ENCODE results near the gene RGL1. TPM values are rescaled to one million over a fixed set of nuclear protein-coding genes. Genes with fewer than 3 reads are reported as not detected.
"Not testable (repeated sequence)": the region's sequence is repeated elsewhere in the genome, so short reads cannot be mapped to it uniquely, and the experiment has no call there.

Gene RGL1
- total RNA-seq = 28.2 TPM

DNA sequence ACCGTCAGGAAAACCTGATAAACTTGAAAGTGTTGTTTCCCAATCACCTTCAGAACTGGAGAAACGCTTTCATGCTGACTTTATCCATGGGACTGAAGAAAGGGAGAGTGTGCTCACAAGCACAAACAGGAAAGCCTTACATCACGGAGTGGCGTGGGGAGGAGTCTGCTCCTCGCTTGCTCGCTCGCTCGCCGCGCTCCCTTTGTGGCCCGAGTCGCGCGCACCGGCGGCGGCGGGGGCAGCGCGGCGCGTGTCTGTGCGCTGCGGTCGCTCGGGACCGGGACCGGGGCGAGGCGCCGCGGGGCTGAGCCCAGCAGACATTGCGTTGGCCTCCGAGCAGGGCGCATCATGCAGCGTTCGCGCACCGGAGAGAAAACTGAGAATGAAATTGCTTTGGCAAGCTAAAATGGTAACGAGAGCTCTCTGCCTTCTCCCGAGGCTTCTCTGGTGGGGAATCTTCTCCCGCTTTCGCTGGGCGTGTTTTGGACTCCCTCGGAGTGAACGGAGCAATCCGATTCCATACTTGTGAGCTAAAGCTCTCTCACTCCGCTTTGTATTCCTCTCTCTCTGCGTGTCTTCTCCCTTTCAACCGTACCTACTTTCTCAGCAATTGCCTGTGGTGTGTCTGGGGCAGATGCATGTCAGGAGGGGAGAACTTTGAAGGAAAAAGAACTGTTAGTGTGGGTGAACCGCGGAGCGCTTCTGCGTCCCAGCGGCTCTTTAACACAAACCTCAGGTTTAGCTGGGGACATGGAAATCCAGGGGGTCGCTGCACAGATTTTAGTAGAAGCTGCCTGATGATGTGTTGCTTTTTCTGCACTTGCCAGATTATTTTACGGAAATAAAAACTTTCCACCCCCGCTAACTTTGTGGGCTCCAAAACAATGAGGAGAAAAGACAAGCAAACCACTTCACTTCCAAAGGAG is at the start of gene RGL1:
Gene RGL1 (plus strand): TSS at position 205 of the 926 bp plus-strand sequence. CDS start 178 bp downstream, at position 383.
- Histone ChIP-seq H3K27me3 (ENCODE audit: control insufficient read depth in 3 of 3, insufficient read depth in 3 of 3, low read length in 3 of 3) (no peaks in the 10 kb centered on the region), H3K27ac (ENCODE audit: low read depth, low read length) (peak within 1 kb of the TSS; percentile 79), H3K9me3 (ENCODE audit: control insufficient read depth in 3 of 3, low read length in 3 of 3) (peaks cover 0 to 4% (median 3%) of the 10 kb centered on the region in 3 donors), H3K4me1 (ENCODE audit: control insufficient read depth in 3 of 3, insufficient read depth in 3 of 3, low read length in 3 of 3) (peaks cover 2 to 23% (median 6%) of the 10 kb centered on the region in 3 donors), H3K36me3 (ENCODE audit: control insufficient read depth in 3 of 3, insufficient read depth in 3 of 3, low read length in 3 of 3) (no peaks in the 10 kb centered on the region), H3K4me3 (ENCODE audit: low read length in 3 of 3) (peak within 1 kb of the TSS; percentile 79 to 94 (median 79)), H3K9ac (ENCODE audit: low read depth in 1 of 3, low read length in 3 of 3) (peak within 1 kb of the TSS; percentile 66 to 95 (median 80))

DNA sequence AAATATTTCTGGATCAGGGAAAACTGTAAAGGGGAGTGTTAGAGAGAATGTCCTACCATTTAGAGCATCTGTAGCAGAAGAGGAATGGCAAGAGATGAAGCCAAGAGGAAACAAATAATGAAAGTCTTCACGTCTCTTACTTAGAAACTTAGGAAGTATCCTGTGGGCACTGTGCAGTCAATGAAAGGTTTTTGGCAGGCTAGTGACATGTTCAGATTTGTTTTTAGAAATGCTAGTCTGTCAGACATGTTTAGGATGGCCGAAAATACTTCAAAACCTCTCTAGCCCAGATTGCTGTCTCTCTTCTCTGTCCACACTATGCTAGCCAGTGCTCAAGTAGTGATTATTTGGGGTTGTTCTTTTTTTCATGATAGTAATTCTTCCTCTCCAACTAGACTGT is 48.6 kb upstream of the RGL1 start:
- no peaks in the 10 kb centered on the region for H3K9me3 ChIP-seq (ENCODE audit: control insufficient read depth in 3 of 3, low read length in 3 of 3)
- no peak overlapping the region for H3K4me3 ChIP-seq (ENCODE audit: low read length in 3 of 3)
- H3K4me1 ChIP-seq (ENCODE audit: control insufficient read depth in 3 of 3, insufficient read depth in 3 of 3, low read length in 3 of 3) = no peaks in the 10 kb centered on the region
- no peak overlapping the region for H3K9ac ChIP-seq (ENCODE audit: low read depth in 1 of 3, low read length in 3 of 3)
- H3K36me3 ChIP-seq (ENCODE audit: control insufficient read depth in 3 of 3, insufficient read depth in 3 of 3, low read length in 3 of 3) = no peaks in the 10 kb centered on the region
- H3K27ac ChIP-seq (ENCODE audit: low read depth, low read length) = no peak overlapping the region
- H3K27me3 ChIP-seq (ENCODE audit: control insufficient read depth in 3 of 3, insufficient read depth in 3 of 3, low read length in 3 of 3) = no peaks in the 10 kb centered on the region

- H3K9ac ChIP-seq (ENCODE audit: low read depth in 1 of 3, low read length in 3 of 3) = no peak overlapping the region
- no peaks in the 10 kb centered on the region for H3K9me3 ChIP-seq (ENCODE audit: control insufficient read depth in 3 of 3, low read length in 3 of 3)
- H3K36me3 ChIP-seq (ENCODE audit: control insufficient read depth in 3 of 3, insufficient read depth in 3 of 3, low read length in 3 of 3) = no peaks in the 10 kb centered on the region
- no peak overlapping the region for H3K27ac ChIP-seq (ENCODE audit: low read depth, low read length)
- no peak overlapping the region for H3K4me3 ChIP-seq (ENCODE audit: low read length in 3 of 3)
- H3K27me3 ChIP-seq (ENCODE audit: control insufficient read depth in 3 of 3, insufficient read depth in 3 of 3, low read length in 3 of 3) = no peaks in the 10 kb centered on the region
- H3K4me1 ChIP-seq (ENCODE audit: control insufficient read depth in 3 of 3, insufficient read depth in 3 of 3, low read length in 3 of 3) = no peaks in the 10 kb centered on the region
Measured at GRCh38 chr1:183757061-183757460, 47.9 kb upstream of the RGL1 start.

DNA sequence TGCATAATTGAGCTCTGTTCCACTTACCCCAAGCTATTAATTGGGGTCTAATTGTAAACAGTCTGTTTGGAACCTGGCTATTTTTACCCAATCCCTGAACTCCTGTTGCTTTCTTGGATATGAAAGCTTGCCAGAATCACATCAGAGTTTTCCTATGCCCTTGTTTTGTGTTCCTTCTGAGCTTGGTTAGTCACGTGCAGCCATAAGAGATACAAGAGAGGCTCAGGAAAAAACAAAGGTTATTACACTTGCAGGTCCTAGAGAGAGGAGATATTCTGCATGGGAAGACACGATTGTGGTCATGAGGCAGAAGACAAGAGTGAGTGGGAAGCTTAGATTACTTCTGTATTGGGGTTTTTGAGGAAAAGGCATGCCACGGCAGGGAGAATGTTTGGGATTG is 46.0 kb upstream of the RGL1 start:
- H3K9me3 ChIP-seq (ENCODE audit: control insufficient read depth in 3 of 3, low read length in 3 of 3) = no peaks in the 10 kb centered on the region
- no peak overlapping the region for H3K27ac ChIP-seq (ENCODE audit: low read depth, low read length)
- no peaks in the 10 kb centered on the region for H3K27me3 ChIP-seq (ENCODE audit: control insufficient read depth in 3 of 3, insufficient read depth in 3 of 3, low read length in 3 of 3)
- H3K4me1 ChIP-seq (ENCODE audit: control insufficient read depth in 3 of 3, insufficient read depth in 3 of 3, low read length in 3 of 3) = no peaks in the 10 kb centered on the region
- H3K36me3 ChIP-seq (ENCODE audit: control insufficient read depth in 3 of 3, insufficient read depth in 3 of 3, low read length in 3 of 3) = no peaks in the 10 kb centered on the region
- no peak overlapping the region for H3K4me3 ChIP-seq (ENCODE audit: low read length in 3 of 3)
- no peak overlapping the region for H3K9ac ChIP-seq (ENCODE audit: low read depth in 1 of 3, low read length in 3 of 3)

DNA sequence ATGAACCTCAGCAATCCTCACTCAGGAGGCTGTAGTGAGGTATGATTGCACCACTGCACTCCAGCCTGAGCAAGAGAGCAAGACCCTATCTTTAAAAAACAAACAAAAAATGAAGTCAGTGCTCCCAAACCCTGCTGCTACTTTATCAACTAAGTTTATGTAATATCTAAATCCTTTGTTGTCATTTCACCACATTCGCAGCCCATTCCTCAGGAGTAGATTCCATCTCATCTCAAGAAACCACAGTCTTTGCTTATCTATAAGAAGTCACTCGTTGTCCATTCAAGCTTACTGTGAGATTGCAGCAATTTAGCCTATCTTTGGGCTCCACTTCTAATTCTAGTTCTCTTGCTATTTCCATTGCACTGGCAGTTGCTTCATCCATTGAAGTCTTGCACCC is 44.3 kb upstream of the RGL1 start:
- no peaks in the 10 kb centered on the region for H3K36me3 ChIP-seq (ENCODE audit: control insufficient read depth in 3 of 3, insufficient read depth in 3 of 3, low read length in 3 of 3)
- H3K4me1 ChIP-seq (ENCODE audit: control insufficient read depth in 3 of 3, insufficient read depth in 3 of 3, low read length in 3 of 3) = no peaks in the 10 kb centered on the region
- H3K9me3 ChIP-seq (ENCODE audit: control insufficient read depth in 3 of 3, low read length in 3 of 3) = peaks cover 0 to 6% (median 0%) of the 10 kb centered on the region in 3 donors
- no peaks in the 10 kb centered on the region for H3K27me3 ChIP-seq (ENCODE audit: control insufficient read depth in 3 of 3, insufficient read depth in 3 of 3, low read length in 3 of 3)
- H3K9ac ChIP-seq (ENCODE audit: low read depth in 1 of 3, low read length in 3 of 3) = no peak overlapping the region
- no peak overlapping the region for H3K4me3 ChIP-seq (ENCODE audit: low read length in 3 of 3)
- H3K27ac ChIP-seq (ENCODE audit: low read depth, low read length) = no peak overlapping the region

GRCh38 chr1:183761871-183762270 is 43.0 kb upstream of the RGL1 start:
- Histone ChIP-seq H3K4me1 (ENCODE audit: control insufficient read depth in 3 of 3, insufficient read depth in 3 of 3, low read length in 3 of 3) (no peaks in the 10 kb centered on the region), H3K4me3 (ENCODE audit: low read length in 3 of 3) (no peak overlapping the region), H3K36me3 (ENCODE audit: control insufficient read depth in 3 of 3, insufficient read depth in 3 of 3, low read length in 3 of 3) (no peaks in the 10 kb centered on the region), H3K27me3 (ENCODE audit: control insufficient read depth in 3 of 3, insufficient read depth in 3 of 3, low read length in 3 of 3) (no peaks in the 10 kb centered on the region), H3K27ac (ENCODE audit: low read depth, low read length) (no peak overlapping the region), H3K9me3 (ENCODE audit: control insufficient read depth in 3 of 3, low read length in 3 of 3) (peaks cover 0 to 6% (median 0%) of the 10 kb centered on the region in 3 donors), H3K9ac (ENCODE audit: low read depth in 1 of 3, low read length in 3 of 3) (no peak overlapping the region)

GRCh38 chr1:183762856-183763255 is 42.1 kb upstream of the RGL1 start:
- not testable (repeated sequence) for H3K36me3 ChIP-seq (ENCODE audit: control insufficient read depth in 3 of 3, insufficient read depth in 3 of 3, low read length in 3 of 3); H3K27me3 ChIP-seq (ENCODE audit: control insufficient read depth in 3 of 3, insufficient read depth in 3 of 3, low read length in 3 of 3); H3K4me3 ChIP-seq (ENCODE audit: low read length in 3 of 3); H3K9ac ChIP-seq (ENCODE audit: low read depth in 1 of 3, low read length in 3 of 3); H3K9me3 ChIP-seq (ENCODE audit: control insufficient read depth in 3 of 3, low read length in 3 of 3); H3K27ac ChIP-seq (ENCODE audit: low read depth, low read length); H3K4me1 ChIP-seq (ENCODE audit: control insufficient read depth in 3 of 3, insufficient read depth in 3 of 3, low read length in 3 of 3)

DNA sequence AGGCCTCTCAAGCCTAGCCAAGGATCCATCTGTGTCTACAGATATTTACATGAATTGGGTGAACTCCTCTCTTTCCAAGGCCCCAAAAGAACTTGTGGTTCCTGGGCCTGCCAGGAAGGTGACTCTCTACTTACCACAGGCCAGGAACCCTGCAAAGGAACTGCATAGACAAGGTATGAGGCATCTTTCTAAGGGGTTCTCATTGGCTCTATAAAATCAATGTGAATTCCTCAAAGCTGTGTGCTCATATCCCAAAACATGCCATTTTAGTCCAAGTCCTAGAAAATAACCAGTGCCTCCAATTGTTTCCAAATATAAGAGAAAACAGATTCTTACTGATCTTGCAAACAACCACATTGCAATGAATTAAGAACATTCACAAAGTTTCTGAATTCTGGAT is 39.9 kb upstream of the RGL1 start:
- no peak overlapping the region for H3K4me3 ChIP-seq (ENCODE audit: low read length in 3 of 3)

GRCh38 chr1:183769956-183770815 is 34.7 kb upstream of the RGL1 start:
- Histone ChIP-seq H3K4me3 (ENCODE audit: low read length in 3 of 3) (no peak overlapping the region), H3K9me3 (ENCODE audit: control insufficient read depth in 3 of 3, low read length in 3 of 3) (peaks cover 0 to 3% (median 0%) of the 10 kb centered on the region in 3 donors), H3K9ac (ENCODE audit: low read depth in 1 of 3, low read length in 3 of 3) (no peak overlapping the region), H3K27ac (ENCODE audit: low read depth, low read length) (no peak overlapping the region), H3K36me3 (ENCODE audit: control insufficient read depth in 3 of 3, insufficient read depth in 3 of 3, low read length in 3 of 3) (no peaks in the 10 kb centered on the region), H3K4me1 (ENCODE audit: control insufficient read depth in 3 of 3, insufficient read depth in 3 of 3, low read length in 3 of 3) (no peaks in the 10 kb centered on the region), H3K27me3 (ENCODE audit: control insufficient read depth in 3 of 3, insufficient read depth in 3 of 3, low read length in 3 of 3) (no peaks in the 10 kb centered on the region)

More for the DNA sequence above, 39.9 kb upstream of the RGL1 start:
- Histone ChIP-seq H3K9ac (ENCODE audit: low read depth in 1 of 3, low read length in 3 of 3) (no peak overlapping the region), H3K9me3 (ENCODE audit: control insufficient read depth in 3 of 3, low read length in 3 of 3) (peaks cover 0 to 6% (median under 1%) of the 10 kb centered on the region in 3 donors), H3K36me3 (ENCODE audit: control insufficient read depth in 3 of 3, insufficient read depth in 3 of 3, low read length in 3 of 3) (no peaks in the 10 kb centered on the region), H3K27ac (ENCODE audit: low read depth, low read length) (no peak overlapping the region), H3K4me1 (ENCODE audit: control insufficient read depth in 3 of 3, insufficient read depth in 3 of 3, low read length in 3 of 3) (no peaks in the 10 kb centered on the region), H3K27me3 (ENCODE audit: control insufficient read depth in 3 of 3, insufficient read depth in 3 of 3, low read length in 3 of 3) (no peaks in the 10 kb centered on the region)

GRCh38 chr1:183770816-183771128 is 34.1 kb upstream of the RGL1 start:
- Histone ChIP-seq H3K4me1 (ENCODE audit: control insufficient read depth in 3 of 3, insufficient read depth in 3 of 3, low read length in 3 of 3) (no peaks in the 10 kb centered on the region), H3K27me3 (ENCODE audit: control insufficient read depth in 3 of 3, insufficient read depth in 3 of 3, low read length in 3 of 3) (no peaks in the 10 kb centered on the region), H3K9me3 (ENCODE audit: control insufficient read depth in 3 of 3, low read length in 3 of 3) (peaks cover 0 to 3% (median 0%) of the 10 kb centered on the region in 3 donors), H3K27ac (ENCODE audit: low read depth, low read length) (no peak overlapping the region), H3K9ac (ENCODE audit: low read depth in 1 of 3, low read length in 3 of 3) (no peak overlapping the region), H3K36me3 (ENCODE audit: control insufficient read depth in 3 of 3, insufficient read depth in 3 of 3, low read length in 3 of 3) (no peaks in the 10 kb centered on the region), H3K4me3 (ENCODE audit: low read length in 3 of 3) (no peak overlapping the region)
